Measurements from ENCODE around the gene PRSS57.
A peak's percentile ranks its signal among the peaks of the same experiment; 100 is the strongest.

The PRSS57 gene

DNA sequence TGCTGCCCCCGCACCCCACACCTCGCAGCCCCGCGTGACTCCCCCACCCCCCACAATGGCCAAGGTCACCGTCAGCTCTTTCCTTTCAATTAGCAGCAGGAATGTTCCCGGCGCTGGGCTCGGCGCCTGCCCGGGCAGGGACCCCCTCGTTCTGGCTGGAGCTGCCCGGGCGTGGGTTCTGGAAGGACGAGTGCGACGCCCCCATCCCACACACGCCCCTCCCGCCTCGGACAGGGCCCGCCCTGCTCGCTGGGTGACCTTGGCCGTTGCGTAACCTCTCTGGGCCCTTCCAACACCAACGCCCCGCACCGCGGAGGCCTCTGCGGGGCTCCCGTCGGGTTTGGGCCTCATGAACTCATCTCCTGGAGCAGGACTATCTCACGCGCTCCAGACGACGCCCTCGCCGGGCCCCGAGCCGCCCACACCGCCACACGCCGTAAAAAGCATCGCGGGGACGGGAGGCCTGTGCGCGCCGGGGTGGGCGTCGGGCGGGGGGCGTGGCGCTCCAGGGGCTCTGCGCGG is 23.8 kb upstream of the PRSS57 start:
- H3K4me3 Mint-ChIP-seq: no peak overlapping the region
- peaks cover 43% of the 10 kb centered on the region for H3K27me3 Mint-ChIP-seq
- no peak overlapping the region for H3K27ac Mint-ChIP-seq (ENCODE audit: low read depth)
- DNase-seq (ENCODE audit: low spot score in 2 of 2): no peak
- no peaks in the 10 kb centered on the region for H3K36me3 Mint-ChIP-seq (ENCODE audit: insufficient read depth)
- no peak for ATAC-seq (replicated peaks; ENCODE audit: extremely low read depth, poor library complexity, severe bottlenecking)
- peaks cover 8% of the 10 kb centered on the region for H3K9me3 Mint-ChIP-seq
- H3K4me1 Mint-ChIP-seq: no peaks in the 10 kb centered on the region

- Mint-ChIP-seq H3K27me3 (peaks cover 43% of the 10 kb centered on the region), H3K36me3 (ENCODE audit: insufficient read depth) (no peaks in the 10 kb centered on the region), H3K4me3 (no peak overlapping the region), H3K9me3 (peaks cover 8% of the 10 kb centered on the region), H3K27ac (ENCODE audit: low read depth) (no peak overlapping the region), H3K4me1 (no peaks in the 10 kb centered on the region)
- DNase-seq (ENCODE audit: low spot score in 2 of 2) (no peak), ATAC-seq (replicated peaks; ENCODE audit: extremely low read depth, poor library complexity, severe bottlenecking) (no peak)
Measured at GRCh38 chr19:718251-718951, 23.1 kb upstream of the PRSS57 start.

- no peak for ATAC-seq (replicated peaks; ENCODE audit: extremely low read depth, poor library complexity, severe bottlenecking)
- H3K27me3 Mint-ChIP-seq: peaks cover 52% of the 10 kb centered on the region
- no peaks in the 10 kb centered on the region for H3K4me1 Mint-ChIP-seq
- no peak overlapping the region for H3K27ac Mint-ChIP-seq (ENCODE audit: low read depth)
- no peak for DNase-seq (ENCODE audit: low spot score in 2 of 2)
- peaks cover 8% of the 10 kb centered on the region for H3K9me3 Mint-ChIP-seq
- no peak overlapping the region for H3K4me3 Mint-ChIP-seq
- no peaks in the 10 kb centered on the region for H3K36me3 Mint-ChIP-seq (ENCODE audit: insufficient read depth)
Measured at GRCh38 chr19:715347-715746, 20.1 kb upstream of the PRSS57 start.

DNA sequence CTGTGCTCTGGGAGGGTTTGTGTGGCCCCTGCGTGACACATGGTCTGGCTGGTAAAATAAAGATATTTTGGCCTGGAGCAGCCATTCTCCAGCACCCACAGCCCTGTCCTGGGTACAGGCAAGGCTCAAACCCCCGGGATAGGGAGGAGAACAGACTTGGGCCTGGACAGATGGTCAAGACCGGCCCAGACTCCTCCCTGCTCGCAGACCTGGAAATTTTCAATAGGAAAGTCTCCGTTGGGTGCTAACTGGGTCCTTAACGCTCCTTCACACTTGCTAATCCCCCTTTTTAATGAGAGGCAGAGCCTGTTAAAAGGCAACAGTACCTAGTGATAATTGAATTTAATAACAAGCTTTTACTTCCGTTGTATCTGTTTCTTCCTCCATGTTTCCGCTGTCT is 16.0 kb upstream of the PRSS57 start:
- no peak overlapping the region for H3K4me3 Mint-ChIP-seq
- peaks cover 8% of the 10 kb centered on the region for H3K9me3 Mint-ChIP-seq
- ATAC-seq (replicated peaks; ENCODE audit: extremely low read depth, poor library complexity, severe bottlenecking): no peak
- no peaks in the 10 kb centered on the region for H3K36me3 Mint-ChIP-seq (ENCODE audit: insufficient read depth)
- H3K27ac Mint-ChIP-seq (ENCODE audit: low read depth): no peak overlapping the region
- no peak for DNase-seq (ENCODE audit: low spot score in 2 of 2)
- no peaks in the 10 kb centered on the region for H3K4me1 Mint-ChIP-seq
- peaks cover 48% of the 10 kb centered on the region for H3K27me3 Mint-ChIP-seq

GRCh38 chr19:710767-711166 is 15.5 kb upstream of the PRSS57 start:
- H3K9me3 Mint-ChIP-seq: peaks cover 6% of the 10 kb centered on the region
- no peaks in the 10 kb centered on the region for H3K4me1 Mint-ChIP-seq
- ATAC-seq (replicated peaks; ENCODE audit: extremely low read depth, poor library complexity, severe bottlenecking) (no peak), DNase-seq (ENCODE audit: low spot score in 2 of 2) (no peak)
- H3K27me3 Mint-ChIP-seq: peaks cover 44% of the 10 kb centered on the region
- no peaks in the 10 kb centered on the region for H3K36me3 Mint-ChIP-seq (ENCODE audit: insufficient read depth)
- no peak overlapping the region for H3K27ac Mint-ChIP-seq (ENCODE audit: low read depth)
- no peak overlapping the region for H3K4me3 Mint-ChIP-seq

DNA sequence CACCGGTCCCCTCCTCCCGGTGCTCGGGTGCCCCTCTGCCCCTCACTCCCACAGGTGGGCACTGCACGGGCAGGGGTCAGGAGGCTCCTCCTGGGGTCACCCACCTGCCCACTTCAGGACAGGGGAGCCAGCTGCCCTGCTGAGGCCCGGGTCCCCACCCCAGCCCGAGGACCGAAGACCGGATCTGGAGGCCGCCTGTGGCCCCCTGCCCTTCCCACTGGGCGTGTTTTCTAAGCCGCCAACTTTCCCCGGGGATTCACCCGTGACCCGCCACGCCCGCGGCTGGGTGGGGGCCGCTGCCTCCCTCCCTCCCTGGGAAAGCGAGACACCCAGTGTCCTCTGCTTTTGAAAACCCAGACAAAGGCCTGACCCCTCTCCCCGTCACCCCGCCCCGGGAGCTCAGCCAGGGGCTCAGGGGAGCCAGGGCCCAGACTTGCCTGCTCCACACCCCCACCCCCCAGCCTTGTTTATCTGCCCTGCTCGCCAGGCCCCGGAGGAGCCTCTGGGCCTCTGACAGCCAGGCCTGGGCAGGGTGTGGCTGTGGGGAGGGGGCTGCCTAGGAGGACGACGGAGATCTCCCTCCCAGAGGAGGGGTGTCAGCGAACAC is 14.8 kb upstream of the PRSS57 start:
- Mint-ChIP-seq H3K27ac (ENCODE audit: low read depth) (no peak overlapping the region), H3K9me3 (no peaks in the 10 kb centered on the region), H3K4me1 (no peaks in the 10 kb centered on the region), H3K36me3 (ENCODE audit: insufficient read depth) (no peaks in the 10 kb centered on the region), H3K27me3 (peaks cover 37% of the 10 kb centered on the region), H3K4me3 (no peak overlapping the region)
- DNase-seq (ENCODE audit: low spot score in 2 of 2) (no peak), ATAC-seq (replicated peaks; ENCODE audit: extremely low read depth, poor library complexity, severe bottlenecking) (no peak)

DNA sequence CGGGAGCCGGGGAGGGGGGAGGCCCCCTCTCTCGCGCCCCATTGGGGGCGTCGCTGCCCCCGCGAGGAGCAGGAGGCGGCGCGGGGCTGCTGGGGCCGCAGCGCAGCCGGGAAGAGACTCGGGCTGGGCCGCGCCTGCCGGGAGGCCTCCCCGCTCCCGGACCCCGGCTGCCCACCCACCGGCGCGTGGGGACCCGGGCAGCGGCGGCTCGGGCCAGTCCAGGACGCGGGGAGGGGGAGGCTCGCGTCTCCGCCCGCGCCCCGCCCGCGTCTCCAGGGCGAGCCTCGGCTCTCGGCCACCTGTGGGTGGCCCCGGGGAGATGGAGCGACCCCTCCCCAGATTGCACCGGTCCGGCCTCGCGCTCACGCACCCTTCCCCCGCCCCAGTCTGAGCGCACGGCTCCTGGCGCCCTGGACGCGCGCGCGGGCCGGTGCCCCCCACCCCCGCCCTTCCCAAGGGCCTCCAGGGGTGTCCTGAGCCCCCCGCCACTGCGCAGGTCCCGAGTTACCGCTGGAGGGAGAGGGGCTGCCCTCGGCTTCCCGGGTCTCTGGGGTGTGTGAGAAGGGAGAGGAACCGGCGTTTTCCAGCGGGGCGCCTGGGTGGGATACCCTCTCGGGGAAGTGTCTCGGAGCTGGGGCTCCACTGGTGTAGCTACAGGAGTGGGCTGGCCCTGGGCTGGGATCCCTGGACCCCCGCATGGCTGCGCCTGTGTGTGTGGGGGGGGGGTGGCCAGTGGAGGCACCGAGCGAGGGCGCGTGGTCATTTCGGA is 14.1 kb upstream of the PRSS57 start:
- Mint-ChIP-seq H3K4me3 (no peak overlapping the region), H3K4me1 (no peaks in the 10 kb centered on the region), H3K27me3 (peaks cover 36% of the 10 kb centered on the region), H3K36me3 (ENCODE audit: insufficient read depth) (no peaks in the 10 kb centered on the region), H3K9me3 (no peaks in the 10 kb centered on the region), H3K27ac (ENCODE audit: low read depth) (no peak overlapping the region)
- DNase-seq (ENCODE audit: low spot score in 2 of 2) (no peak), ATAC-seq (replicated peaks; ENCODE audit: extremely low read depth, poor library complexity, severe bottlenecking) (no peak)

DNA sequence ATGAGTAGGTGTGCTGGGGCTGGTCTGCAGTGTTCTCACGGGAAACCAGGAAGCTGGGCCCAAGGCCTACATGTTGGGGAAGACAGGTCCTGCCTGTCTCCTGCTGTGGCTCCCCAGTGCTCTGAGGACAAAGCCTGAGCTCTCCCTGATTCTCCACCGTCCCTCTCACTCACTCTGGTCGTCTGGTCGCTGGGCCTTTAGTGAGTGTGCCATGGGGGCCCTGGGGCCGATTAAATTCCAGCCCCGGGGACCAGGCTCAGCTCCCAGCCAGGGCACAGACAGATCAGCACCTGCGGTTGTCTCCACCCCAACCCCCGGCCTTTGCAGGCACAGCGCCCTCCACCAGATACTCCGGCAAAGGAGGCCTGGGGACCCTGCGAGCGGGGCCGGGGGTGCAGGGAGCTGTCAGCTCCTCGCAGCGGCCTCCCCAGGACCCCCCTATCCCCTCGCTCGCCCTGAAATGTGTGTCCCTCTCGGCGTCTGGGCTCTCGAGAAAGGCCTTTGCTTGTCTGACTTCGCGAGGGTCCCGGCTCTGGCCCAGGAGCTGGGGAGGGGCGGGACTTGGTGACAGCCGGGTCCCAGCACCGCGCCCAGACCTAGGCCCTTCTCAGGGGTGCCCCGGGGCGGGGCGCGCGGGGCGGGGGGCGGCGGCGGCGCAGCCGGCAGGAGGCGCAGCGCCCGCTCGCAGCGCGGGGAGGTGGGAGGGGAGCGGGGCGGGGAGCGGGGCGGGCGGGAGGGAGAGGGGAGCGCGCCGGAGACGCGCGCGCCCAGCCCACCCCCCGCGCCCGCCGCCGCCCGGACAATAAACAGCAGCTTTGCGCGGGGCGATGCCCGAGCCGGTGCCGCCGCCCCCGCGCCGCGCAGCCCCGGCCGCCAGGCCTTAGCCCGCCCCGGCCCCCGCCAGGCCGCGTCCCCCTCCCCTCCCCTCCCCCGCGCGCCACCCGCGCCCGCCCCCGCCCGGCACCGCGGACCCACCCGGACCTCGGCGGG is 13.2 kb upstream of the PRSS57 start, which contains the start of gene PALM:
PALM (plus strand) TSS at position 782 of the 990 bp plus-strand sequence. CDS start 212 bp downstream, outside the sequence.
- no peak within 1 kb of the TSS for H3K4me3 Mint-ChIP-seq
- ATAC-seq (replicated peaks; ENCODE audit: extremely low read depth, poor library complexity, severe bottlenecking): no peak
- H3K9me3 Mint-ChIP-seq: no peaks in the 10 kb centered on the region

GRCh38 chr19:704447-704741 is 9.1 kb upstream of the PRSS57 start:
- H3K4me3 Mint-ChIP-seq: no peak overlapping the region
- H3K9me3 Mint-ChIP-seq: no peaks in the 10 kb centered on the region
- peaks cover 29% of the 10 kb centered on the region for H3K27me3 Mint-ChIP-seq
- no peak overlapping the region for H3K27ac Mint-ChIP-seq (ENCODE audit: low read depth)
- no peaks in the 10 kb centered on the region for H3K36me3 Mint-ChIP-seq (ENCODE audit: insufficient read depth)
- ATAC-seq (replicated peaks; ENCODE audit: extremely low read depth, poor library complexity, severe bottlenecking) (no peak), DNase-seq (ENCODE audit: low spot score in 2 of 2) (no peak)
- no peaks in the 10 kb centered on the region for H3K4me1 Mint-ChIP-seq

More for the DNA sequence above, 13.2 kb upstream of the PRSS57 start, which contains the start of gene PALM:
- H3K27ac Mint-ChIP-seq (ENCODE audit: low read depth): no peak within 1 kb of the TSS
- H3K4me1 Mint-ChIP-seq: no peaks in the 10 kb centered on the region
- H3K36me3 Mint-ChIP-seq (ENCODE audit: insufficient read depth): no peaks in the 10 kb centered on the region
- no peak for DNase-seq (ENCODE audit: low spot score in 2 of 2)
- peaks cover 38% of the 10 kb centered on the region for H3K27me3 Mint-ChIP-seq

- H3K4me3 Mint-ChIP-seq: peak overlapping the region; percentile 52
Measured at GRCh38 chr19:703651-704446, 8.6 kb upstream of the PRSS57 start.

DNA sequence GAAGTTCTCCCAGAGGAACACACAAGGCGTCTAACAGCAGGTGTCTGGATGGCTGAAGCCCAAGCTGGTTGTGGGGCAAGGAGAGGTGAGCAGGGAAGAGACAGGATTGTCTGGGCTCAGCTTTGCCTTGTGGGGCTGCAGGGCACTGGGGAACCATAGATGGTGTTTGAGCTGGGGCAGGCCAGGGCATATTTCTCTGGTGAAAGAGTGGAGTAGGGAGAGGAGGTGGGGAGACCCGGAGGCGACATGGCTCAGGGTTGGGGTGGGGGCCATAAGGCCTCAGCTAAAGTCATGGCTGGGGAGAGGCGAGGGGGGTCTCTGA is 8.0 kb upstream of the PRSS57 start:
- Mint-ChIP-seq H3K27ac (ENCODE audit: low read depth) (no peak overlapping the region), H3K36me3 (ENCODE audit: insufficient read depth) (no peaks in the 10 kb centered on the region), H3K4me3 (peak overlapping the region; percentile 52), H3K9me3 (no peaks in the 10 kb centered on the region), H3K4me1 (no peaks in the 10 kb centered on the region), H3K27me3 (peaks cover 37% of the 10 kb centered on the region)
- ATAC-seq (replicated peaks; ENCODE audit: extremely low read depth, poor library complexity, severe bottlenecking) (peak; percentile 31), DNase-seq (ENCODE audit: low spot score in 2 of 2) (no peak)

More at GRCh38 chr19:703651-704446, 8.6 kb upstream of the PRSS57 start:
- Mint-ChIP-seq H3K27me3 (peaks cover 31% of the 10 kb centered on the region), H3K36me3 (ENCODE audit: insufficient read depth) (no peaks in the 10 kb centered on the region), H3K27ac (ENCODE audit: low read depth) (no peak overlapping the region), H3K9me3 (no peaks in the 10 kb centered on the region), H3K4me1 (no peaks in the 10 kb centered on the region)
- peak; percentile 44 to 52 for DNase-seq (ENCODE audit: low spot score in 2 of 2)
- ATAC-seq (replicated peaks; ENCODE audit: extremely low read depth, poor library complexity, severe bottlenecking): peak; percentile 61

Data from central memory CD8-positive, alpha-beta T cell (primary cell).